Transverse colon (tissue), 4 donors: ENCODE results near the gene DPM2. TPM values are rescaled to one million over a fixed set of nuclear protein-coding genes. Genes with fewer than 3 reads are reported as not detected.

Source experiments
- DNase-seq: peaks from one replicate; pipeline ENCODE4 v3.0.0-alpha.2; 2019
- H3K27ac ChIP-seq, 4 donors: fragments of 200-600 bp; sonication (generic); 2 replicates each; pipeline ENCODE4 v1.5.1; 2016 to 2018; ENCODE audit warnings: inconsistent platforms in 4 of 4
- H3K27me3 ChIP-seq: fragments of 200-600 bp; sonication (generic); 2 replicates; pipeline ENCODE4 v1.5.1; 2017; ENCODE audit warnings: inconsistent platforms
- H3K36me3 ChIP-seq, 4 donors: fragments of 200-600 bp; sonication (generic); 2 replicates each; pipeline ENCODE4 v1.5.1; 2017 to 2019; ENCODE audit warnings: inconsistent platforms in 4 of 4
- H3K4me1 ChIP-seq, 4 donors: fragments of 200-600 bp; sonication (generic); 2 replicates each; pipeline ENCODE4 v1.5.1; 2017 to 2020; ENCODE audit warnings: inconsistent platforms in 4 of 4
- H3K4me3 ChIP-seq, 4 donors: fragments of 200-600 bp; sonication (generic); 1 replicate in 1 of 4; 2 replicates in 3 of 4; pipeline versions ENCODE4 v1.5.1 to v1.6.1; 2017 to 2019; ENCODE audit warnings: inconsistent platforms in 4 of 4
- H3K9me3 ChIP-seq, 2 donors: fragments of 200-600 bp; sonication (generic); 2 replicates each; pipeline ENCODE4 v1.5.1; 2017 to 2019; ENCODE audit warnings: inconsistent platforms in 2 of 2
- EP300 ChIP-seq: sonication (generic); formaldehyde crosslinking; IDR thresholded peaks from one replicate; pipeline ENCODE4 v1.6.1; 2017; ENCODE audit warnings: antibody characterized with exemption, low read depth
- POLR2A ChIP-seq: fragments of 450-650 bp; IDR thresholded peaks from one replicate; pipeline ENCODE4 v1.6.1; 2016; ENCODE audit warnings: antibody characterized with exemption, mild to moderate bottlenecking, moderate library complexity
- POLR2AphosphoS5 ChIP-seq, 3 donors: sonication (generic); formaldehyde crosslinking; IDR thresholded peaks; one replicate each; pipeline ENCODE4 v1.6.1; 2016; ENCODE audit warnings: antibody characterized with exemption in 3 of 3
- WGBS, 2 donors: methylation state at CpG; one replicate each; pipeline ENCODE4 v1.1.5; 2018; ENCODE audit warnings: low coverage in 1 of 2; 5-methylcytosine and 5-hydroxymethylcytosine counted together
- in situ Hi-C, 4 donors: fragments of 200-750 bp; cut with MboI; loops; one replicate each; pipeline versions ENCODE4 v1.15.0 to v1.15.1; 2017; ENCODE audit warnings: low sequenced_read_pairs in 3 of 4, low pct_ligation_motif_present in 1 of 4, low pct_unique_long_range_greater_than_20kb in 1 of 4
- intact Hi-C: fragments of 100-400 bp; cut with DNase I; formaldehyde crosslinking; loops from one replicate; pipeline ENCODE4 v1.15.1; 2023; ENCODE audit warnings: low total_unique reads
- total RNA-seq, 4 donors: library from RNA; depleted of rRNA; stranded (reverse); fragments of >200 nt; gene quantifications; one replicate each; pipeline ENCODE4 v1.1.0, GENCODE V29; 2016
- TF ChIP-seq, protein P1 (sequence below), 5 experiments: fragments of 200-600 bp in 3 of 5; fragments of 450-650 bp in 2 of 5; sonication (generic) in 3 of 5; IDR thresholded peaks; 1 replicate in 2 of 5; 2 replicates in 3 of 5; pipeline ENCODE4 v1.5.1; 2016 to 2017; ENCODE audit warnings: antibody characterized with exemption in 5 of 5, inconsistent platforms in 3 of 5, mild to moderate bottlenecking in 2 of 5, moderate library complexity in 1 of 5

DPM2 gene
- total RNA-seq, 4 donors from 2014 or later, result 20.6 to 249 (median 26.3) TPM

GRCh38 chr9:127903557-127904475, 33.8 kb downstream of the DPM2 start:
- Histone ChIP-seq H3K36me3 (no peaks in the 10 kb centered on the region), H3K27me3 (no peaks in the 10 kb centered on the region), H3K4me1 (peaks cover 46 to 81% (median 56%) of the 10 kb centered on the region in 4 donors), H3K9me3 (no peaks in the 10 kb centered on the region), H3K4me3 (peak overlapping the region in 2 of 4 donors; percentile 1 to 40), H3K27ac (peak overlapping the region; percentile 76 to 89 (median 84))
- 30 to 44% methylated on average over 2 to 15 of the region's 17 CpGs for WGBS, 2 donors
- DNase-seq, result peak; percentile 91
- in situ Hi-C loops, result loop anchor here in 3 of 4 donors (25.0 kb wide), 2 partner anchors 117 to 317 kb away; partner anchors contain the start of genes CDK9 (in 1 of the 3) and SH2D3C (in 1 of the 3)
- TF ChIP-seq EP300 (peak; percentile 4), POLR2AphosphoS5 (IDR thresholded peaks at IDR 0.05) (peak; percentile 16 to 63 (median 38)), POLR2A (peak; percentile 27)
- TF ChIP-seq, protein P1, sequence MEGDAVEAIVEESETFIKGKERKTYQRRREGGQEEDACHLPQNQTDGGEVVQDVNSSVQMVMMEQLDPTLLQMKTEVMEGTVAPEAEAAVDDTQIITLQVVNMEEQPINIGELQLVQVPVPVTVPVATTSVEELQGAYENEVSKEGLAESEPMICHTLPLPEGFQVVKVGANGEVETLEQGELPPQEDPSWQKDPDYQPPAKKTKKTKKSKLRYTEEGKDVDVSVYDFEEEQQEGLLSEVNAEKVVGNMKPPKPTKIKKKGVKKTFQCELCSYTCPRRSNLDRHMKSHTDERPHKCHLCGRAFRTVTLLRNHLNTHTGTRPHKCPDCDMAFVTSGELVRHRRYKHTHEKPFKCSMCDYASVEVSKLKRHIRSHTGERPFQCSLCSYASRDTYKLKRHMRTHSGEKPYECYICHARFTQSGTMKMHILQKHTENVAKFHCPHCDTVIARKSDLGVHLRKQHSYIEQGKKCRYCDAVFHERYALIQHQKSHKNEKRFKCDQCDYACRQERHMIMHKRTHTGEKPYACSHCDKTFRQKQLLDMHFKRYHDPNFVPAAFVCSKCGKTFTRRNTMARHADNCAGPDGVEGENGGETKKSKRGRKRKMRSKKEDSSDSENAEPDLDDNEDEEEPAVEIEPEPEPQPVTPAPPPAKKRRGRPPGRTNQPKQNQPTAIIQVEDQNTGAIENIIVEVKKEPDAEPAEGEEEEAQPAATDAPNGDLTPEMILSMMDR (IDR thresholded peaks at IDR 0.05), result no peak
- intact Hi-C loops, result no loop called here

- DNase-seq, result peak; percentile 79
Measured at GRCh38 chr9:127899128-127899943, 38.3 kb downstream of the DPM2 start, which contains the start of gene ST6GALNAC6. ST6GALNAC6 (minus strand) TSS chr9:127899603; CDS start chr9:127897981, 1,622 bp downstream.

DNA sequence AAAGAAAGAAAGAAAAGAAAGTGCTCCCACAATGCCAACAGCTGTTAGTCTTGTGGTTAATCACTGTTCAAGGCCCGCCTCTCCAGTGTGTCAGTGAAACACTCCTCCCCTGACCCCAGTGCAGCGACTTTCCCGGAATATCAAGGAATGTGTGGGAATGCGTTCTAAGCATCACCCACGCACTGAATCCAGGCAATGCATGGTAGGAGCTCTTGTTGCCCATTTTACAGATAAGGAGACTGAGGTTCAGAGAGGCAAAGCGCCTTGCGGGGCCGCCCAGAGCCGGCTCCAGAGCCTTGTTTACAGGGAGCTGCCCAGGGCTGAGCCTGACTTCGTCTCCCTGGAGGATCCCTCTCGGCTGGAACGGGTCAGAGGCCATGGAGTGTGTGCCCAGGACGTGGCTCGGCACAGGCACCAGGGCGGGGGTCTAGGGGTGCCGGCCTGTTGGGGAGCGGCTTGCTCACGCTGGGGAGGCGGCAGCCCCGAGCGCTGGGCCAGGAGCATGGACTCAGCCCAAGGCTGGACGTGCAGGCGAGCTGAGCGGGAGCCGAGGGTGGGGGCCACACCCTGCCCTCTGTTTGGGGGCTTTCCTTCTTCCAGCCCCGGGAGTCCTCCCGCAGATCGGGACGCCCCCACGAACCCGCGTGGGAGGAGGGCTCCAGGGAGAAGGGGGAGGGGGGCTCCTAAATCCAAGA, 39.1 kb downstream of the DPM2 start:
- peak; percentile 40 for DNase-seq
- Histone ChIP-seq H3K9me3 (no peaks in the 10 kb centered on the region), H3K36me3 (peaks cover 0 to 26% (median 8%) of the 10 kb centered on the region in 4 donors), H3K4me3 (peak overlapping the region; percentile 44 to 87 (median 80)), H3K27me3 (no peaks in the 10 kb centered on the region), H3K27ac (peak overlapping the region; percentile 88 to 93 (median 90)), H3K4me1 (peaks cover 18 to 64% (median 40%) of the 10 kb centered on the region in 4 donors)
- in situ Hi-C loops (no loop called here), intact Hi-C loops (no loop called here)
- TF ChIP-seq, protein P1 (IDR thresholded peaks at IDR 0.05), result no peak
- TF ChIP-seq POLR2AphosphoS5 (IDR thresholded peaks at IDR 0.05), result peak; percentile 40 to 55 (median 50)
- WGBS, 2 donors, result 6 to 7% methylated on average over 4 to 32 of the region's 32 CpGs

More at GRCh38 chr9:127899128-127899943, 38.3 kb downstream of the DPM2 start, which contains the start of gene ST6GALNAC6:
- Histone ChIP-seq H3K9me3 (no peaks in the 10 kb centered on the region), H3K27ac (peak within 1 kb of the TSS; percentile 88 to 93 (median 90)), H3K4me1 (peaks cover 25 to 71% (median 47%) of the 10 kb centered on the region in 4 donors), H3K4me3 (peak within 1 kb of the TSS; percentile 44 to 87 (median 80)), H3K27me3 (no peaks in the 10 kb centered on the region), H3K36me3 (peaks cover 0 to 18% (median 4%) of the 10 kb centered on the region in 4 donors)
- intact Hi-C loops, result no loop called here
- WGBS, 2 donors, result 0% methylated on average over 27 of the region's 89 CpGs; no CpG with 5 or more reads in 1 of the 2 donors
- TF ChIP-seq EP300, result no peak
- TF ChIP-seq, protein P1 (IDR thresholded peaks at IDR 0.05), result no peak
- no peak for TF ChIP-seq POLR2A
- peak in 1 of 3 donors; percentile 11 for TF ChIP-seq POLR2AphosphoS5 (IDR thresholded peaks at IDR 0.05)
- in situ Hi-C loops, result no loop called here
